SJCRH30 (cell line): ENCODE data around the gene MMP28. TPM values are rescaled to one million over a fixed set of nuclear protein-coding genes. Genes with fewer than 3 reads are reported as not detected.

Experiments used
- DNase-seq, 2 experiments: peaks; one replicate each; pipeline ENCODE4 v3.0.0-alpha.2; 2015 to 2020
- H3K27ac ChIP-seq: fragments of 250-450 bp; sonication (Bioruptor Pico); 2 replicates; pipeline ENCODE4 v1.5.1; 2020; ENCODE audit warnings: mild to moderate bottlenecking, moderate library complexity
- H3K27me3 ChIP-seq: fragments of 250-450 bp; sonication (Bioruptor Pico); 2 replicates; pipeline ENCODE4 v1.5.1; 2020; ENCODE audit warnings: mild to moderate bottlenecking, moderate library complexity
- H3K36me3 ChIP-seq: fragments of 250-450 bp; sonication (Bioruptor Pico); 2 replicates; pipeline ENCODE4 v1.5.1; 2020; ENCODE audit warnings: mild to moderate bottlenecking, moderate library complexity
- H3K4me1 ChIP-seq: fragments of 250-450 bp; sonication (Bioruptor Pico); 2 replicates; pipeline ENCODE4 v1.5.1; 2020; ENCODE audit warnings: mild to moderate bottlenecking, moderate library complexity
- H3K4me3 ChIP-seq: fragments of 250-450 bp; sonication (Bioruptor Pico); 2 replicates; pipeline ENCODE4 v1.5.1; 2020; ENCODE audit warnings: mild to moderate bottlenecking, moderate library complexity
- H3K9me3 ChIP-seq: fragments of 250-450 bp; sonication (Bioruptor Pico); replicated peaks from 2 replicates; pipeline ENCODE4 v1.5.1; 2020; ENCODE audit warnings: mild to moderate bottlenecking, moderate library complexity
- total RNA-seq: library from RNA; depleted of rRNA; stranded (reverse); fragments of >200 nt; shearing (Covaris generic); gene quantifications from 2 replicates; pipeline ENCODE4 v1.2.3, GENCODE V29; 2014; rRNA removed

The MMP28 gene
- total RNA-seq, 1 experiment from 2014 or later: not detected

DNA sequence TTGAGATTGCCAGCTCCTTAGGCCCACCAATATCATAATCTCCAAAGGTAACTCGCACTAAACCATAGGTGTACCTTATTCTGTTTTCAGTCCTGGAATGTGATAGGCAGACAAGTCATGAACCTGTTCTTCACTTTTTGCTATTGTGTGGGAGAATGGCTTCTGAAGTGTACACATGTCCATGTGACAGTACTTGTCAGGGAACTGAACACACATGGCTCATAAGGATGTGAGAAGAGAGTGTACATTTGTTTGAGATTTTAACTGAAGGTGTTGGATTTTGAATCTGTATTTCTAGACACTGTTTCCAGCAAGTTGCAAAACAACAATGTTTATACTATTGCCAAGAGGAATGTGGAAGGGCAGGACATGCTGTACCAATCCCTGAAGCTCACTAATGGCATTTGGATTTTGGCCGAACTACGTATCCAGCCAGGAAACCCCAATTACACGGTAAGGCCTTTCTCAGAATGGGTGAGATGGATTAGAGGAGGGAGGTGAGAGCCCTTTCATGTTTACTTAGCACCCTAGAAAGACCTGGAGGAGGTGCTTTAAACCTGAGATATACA is 78.5 kb downstream of the MMP28 start:
- H3K9me3 ChIP-seq: no peaks in the 10 kb centered on the region
- peaks cover 19% of the 10 kb centered on the region; the same call in 1 of the 2 replicates for H3K4me1 ChIP-seq
- H3K27ac ChIP-seq: peak overlapping the region; percentile 6; the same call in 1 of the 2 replicates
- H3K36me3 ChIP-seq: peaks cover 22% of the 10 kb centered on the region
- DNase-seq: no peak
- no peaks in the 10 kb centered on the region for H3K27me3 ChIP-seq
- H3K4me3 ChIP-seq: no peak overlapping the region

DNA sequence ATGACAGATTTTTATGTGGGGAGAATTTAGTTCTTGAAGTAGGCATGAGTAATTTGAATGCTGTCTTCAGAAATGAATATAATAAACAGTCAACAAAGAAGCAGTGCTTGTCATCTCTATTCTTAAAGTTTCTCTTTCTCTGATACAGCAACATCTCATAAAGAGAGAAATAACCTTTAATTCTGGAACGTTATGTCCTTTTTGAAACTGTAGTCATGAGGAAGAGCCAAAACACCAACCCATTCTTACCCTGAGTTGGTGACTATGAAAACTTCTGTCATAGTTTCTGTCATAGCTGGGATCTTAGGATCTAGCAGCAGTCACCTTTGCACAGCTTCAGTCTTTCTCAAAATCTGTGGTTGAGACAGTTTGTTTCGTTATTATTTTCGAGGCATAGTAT is 79.3 kb downstream of the MMP28 start:
- Histone ChIP-seq H3K36me3 (peaks cover 25% of the 10 kb centered on the region), H3K4me1 (peaks cover 19% of the 10 kb centered on the region; the same call in 1 of the 2 replicates), H3K4me3 (no peak overlapping the region), H3K9me3 (no peaks in the 10 kb centered on the region), H3K27ac (no peak overlapping the region), H3K27me3 (no peaks in the 10 kb centered on the region)
- DNase-seq: no peak

Other genes starting within 250 kb of the MMP28 start
- gene SLFN14, start 234.8 kb downstream of the MMP28 start, total RNA-seq: not detected in 2 replicates
- gene PEX12, start 217.1 kb downstream of the MMP28 start, total RNA-seq: 8.4 and 9.4 TPM in 2 replicates
- gene AP2B1, start 208.3 kb downstream of the MMP28 start, total RNA-seq: 113 and 123 TPM in 2 replicates
- gene RASL10B, start 64.0 kb downstream of the MMP28 start, total RNA-seq: 28.3 and 29.2 TPM in 2 replicates
- gene GAS2L2, start 42.4 kb downstream of the MMP28 start, total RNA-seq: not detected in 2 replicates
- not detected in 2 replicates for gene C17orf50, start 34.8 kb downstream of the MMP28 start, total RNA-seq
- 43.9 and 60.6 TPM in 2 replicates for gene TAF15, start 13.8 kb upstream of the MMP28 start, total RNA-seq
- gene HEATR9, start 73.2 kb upstream of the MMP28 start, total RNA-seq: not detected in 2 replicates
- gene CCL5, start 84.7 kb upstream of the MMP28 start, total RNA-seq: not detected in 2 replicates
- gene RDM1, start 135.1 kb upstream of the MMP28 start, total RNA-seq: not detected in 2 replicates
- gene LYZL6, start 148.1 kb upstream of the MMP28 start, total RNA-seq: not detected in 2 replicates
- gene CCL16, start 185.9 kb upstream of the MMP28 start, total RNA-seq: not detected in 2 replicates
- gene CCL14, start 191.1 kb upstream of the MMP28 start, total RNA-seq: not detected in 2 replicates
- gene CCL15, start 205.9 kb upstream of the MMP28 start, total RNA-seq: not detected in 2 replicates
- gene CCL23, start 222.3 kb upstream of the MMP28 start, total RNA-seq: not detected in 2 replicates